Measurements from ENCODE around the gene EPB41. TPM values are rescaled to one million over a fixed set of nuclear protein-coding genes. Genes with fewer than 3 reads are reported as not detected.

Gene EPB41
- total RNA-seq, 4 donors from 2014 or later, result 71.6 to 117 (median 92.6) TPM

GRCh38 chr1:29082519-29082918, 168.2 kb downstream of the EPB41 start:
- no peak for TF ChIP-seq EP300 (IDR thresholded peaks at IDR 0.05; ENCODE audit: low read depth)
- no peak for TF ChIP-seq POLR2A (IDR thresholded peaks at IDR 0.05)
- no peak for TF ChIP-seq POLR2AphosphoS5 (IDR thresholded peaks at IDR 0.05)
- no peak for TF ChIP-seq CTCF (IDR thresholded peaks at IDR 0.05)
- peaks cover 0 to 9% (median 0%) of the 10 kb centered on the region in 4 donors for H3K4me1 ChIP-seq
- H3K9me3 ChIP-seq, result no peaks in the 10 kb centered on the region
- intact Hi-C loops (cut with DNase I; ENCODE audit: low total_unique reads) (no loop called here), in situ Hi-C loops (cut with MboI; ENCODE audit: low pct_ligation_motif_present in 1 of 4, low pct_unique_long_range_greater_than_20kb in 1 of 4, low sequenced_read_pairs in 3 of 4) (no loop called here)
- H3K4me3 ChIP-seq, result peak overlapping the region in 1 of 4 donors; percentile 18
- no peak for DNase-seq
- no peaks in the 10 kb centered on the region for H3K27me3 ChIP-seq
- WGBS, 2 donors (ENCODE audit: low coverage in 1 of 2), result 75 to 84% methylated on average over 3 of the region's 3 CpGs
- H3K27ac ChIP-seq, result peak overlapping the region; percentile 54 to 79 (median 70)
- H3K36me3 ChIP-seq, result no peaks in the 10 kb centered on the region

GRCh38 chr1:29083317-29084195, 169.2 kb downstream of the EPB41 start:
- intact Hi-C loops (cut with DNase I; ENCODE audit: low total_unique reads) (no loop called here), in situ Hi-C loops (cut with MboI; ENCODE audit: low pct_ligation_motif_present in 1 of 4, low pct_unique_long_range_greater_than_20kb in 1 of 4, low sequenced_read_pairs in 3 of 4) (no loop called here)
- peaks cover 0 to 9% (median 0%) of the 10 kb centered on the region in 4 donors for H3K4me1 ChIP-seq
- DNase-seq, result no peak
- TF ChIP-seq POLR2A (IDR thresholded peaks at IDR 0.05) (no peak), CTCF (IDR thresholded peaks at IDR 0.05) (no peak), POLR2AphosphoS5 (IDR thresholded peaks at IDR 0.05) (peak; percentile 50 to 80 (median 74)), EP300 (IDR thresholded peaks at IDR 0.05; ENCODE audit: low read depth) (no peak)
- H3K27ac ChIP-seq, result peak overlapping the region; percentile 54 to 79 (median 70)
- no peaks in the 10 kb centered on the region for H3K36me3 ChIP-seq
- WGBS, 2 donors (ENCODE audit: low coverage in 1 of 2), result 58 to 59% methylated on average over 3 of the region's 3 CpGs
- H3K9me3 ChIP-seq, result no peaks in the 10 kb centered on the region
- no peaks in the 10 kb centered on the region for H3K27me3 ChIP-seq
- peak overlapping the region in 1 of 4 donors; percentile 18 for H3K4me3 ChIP-seq

- 49 to 54% methylated on average over 2 of the region's 2 CpGs for whole genome bisulfite sequencing, 2 donors (ENCODE audit: low coverage in 1 of 2)
Measured at GRCh38 chr1:29084196-29084521, 169.8 kb downstream of the EPB41 start.

More at GRCh38 chr1:29084196-29084521, 169.8 kb downstream of the EPB41 start:
- no peak for DNase-seq
- no peak overlapping the region for H3K4me3 ChIP-seq
- H3K36me3 ChIP-seq, result no peaks in the 10 kb centered on the region
- peaks cover 0 to 9% (median 0%) of the 10 kb centered on the region in 4 donors for H3K4me1 ChIP-seq
- intact Hi-C loops (cut with DNase I; ENCODE audit: low total_unique reads) (no loop called here), in situ Hi-C loops (cut with MboI; ENCODE audit: low pct_ligation_motif_present in 1 of 4, low pct_unique_long_range_greater_than_20kb in 1 of 4, low sequenced_read_pairs in 3 of 4) (no loop called here)
- peak overlapping the region; percentile 54 to 79 (median 70) for H3K27ac ChIP-seq
- no peak for TF ChIP-seq POLR2A (IDR thresholded peaks at IDR 0.05)
- no peak for TF ChIP-seq CTCF (IDR thresholded peaks at IDR 0.05)
- no peak for TF ChIP-seq POLR2AphosphoS5 (IDR thresholded peaks at IDR 0.05)
- TF ChIP-seq EP300 (IDR thresholded peaks at IDR 0.05; ENCODE audit: low read depth), result no peak
- no peaks in the 10 kb centered on the region for H3K27me3 ChIP-seq
- no peaks in the 10 kb centered on the region for H3K9me3 ChIP-seq
